ENCODE data around the gene ITGA2.
"Not testable (repeated sequence)": the region's sequence is repeated elsewhere in the genome, so short reads cannot be mapped to it uniquely, and the experiment has no call there.

DNA sequence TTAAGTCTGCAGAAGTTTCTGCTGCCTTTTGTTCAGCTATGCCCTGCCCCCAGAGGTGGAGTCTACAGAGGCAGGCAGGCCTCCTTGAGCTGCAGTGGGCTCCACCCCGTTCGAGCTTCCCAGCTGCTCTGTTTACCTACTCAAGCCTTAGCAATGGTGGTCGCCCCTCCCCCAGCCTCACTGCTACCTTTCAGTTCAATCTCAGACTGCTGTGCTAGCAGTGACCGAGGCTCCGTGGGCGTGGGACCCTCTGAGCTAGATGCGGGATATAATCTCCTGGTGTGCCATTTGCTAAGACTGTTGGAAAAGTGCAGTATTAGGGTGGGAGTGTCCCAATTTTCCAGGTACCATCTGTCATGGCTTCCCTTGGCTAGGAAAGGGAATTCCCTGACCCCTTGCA is 13.0 kb upstream of the ITGA2 start:
- not testable (repeated sequence) for TF ChIP-seq POLR2AphosphoS5, POLR2A (IDR thresholded peaks at IDR 0.05)
- TF ChIP-seq, protein P1, sequence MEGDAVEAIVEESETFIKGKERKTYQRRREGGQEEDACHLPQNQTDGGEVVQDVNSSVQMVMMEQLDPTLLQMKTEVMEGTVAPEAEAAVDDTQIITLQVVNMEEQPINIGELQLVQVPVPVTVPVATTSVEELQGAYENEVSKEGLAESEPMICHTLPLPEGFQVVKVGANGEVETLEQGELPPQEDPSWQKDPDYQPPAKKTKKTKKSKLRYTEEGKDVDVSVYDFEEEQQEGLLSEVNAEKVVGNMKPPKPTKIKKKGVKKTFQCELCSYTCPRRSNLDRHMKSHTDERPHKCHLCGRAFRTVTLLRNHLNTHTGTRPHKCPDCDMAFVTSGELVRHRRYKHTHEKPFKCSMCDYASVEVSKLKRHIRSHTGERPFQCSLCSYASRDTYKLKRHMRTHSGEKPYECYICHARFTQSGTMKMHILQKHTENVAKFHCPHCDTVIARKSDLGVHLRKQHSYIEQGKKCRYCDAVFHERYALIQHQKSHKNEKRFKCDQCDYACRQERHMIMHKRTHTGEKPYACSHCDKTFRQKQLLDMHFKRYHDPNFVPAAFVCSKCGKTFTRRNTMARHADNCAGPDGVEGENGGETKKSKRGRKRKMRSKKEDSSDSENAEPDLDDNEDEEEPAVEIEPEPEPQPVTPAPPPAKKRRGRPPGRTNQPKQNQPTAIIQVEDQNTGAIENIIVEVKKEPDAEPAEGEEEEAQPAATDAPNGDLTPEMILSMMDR (IDR thresholded peaks at IDR 0.05), result not testable (repeated sequence)

Measured in prostate gland (tissue), 2 donors.